HFF-Myc (cell line): ENCODE results near the gene TMEM25.
A peak's percentile ranks its signal among the peaks of the same experiment; 100 is the strongest.
"Not testable (repeated sequence)": the region's sequence is repeated elsewhere in the genome, so short reads cannot be mapped to it uniquely, and the experiment has no call there.

Source experiments
- DNase-seq: peaks from one replicate; pipeline ENCODE4 v3.0.0-alpha.2; 2011; ENCODE audit warnings: low read depth; ENCODE audit errors: extremely low read depth
- H3K4me3 ChIP-seq: replicated peaks from 2 replicates; pipeline ENCODE4 v1.5.1; 2011; ENCODE audit warnings: low read depth, mild to moderate bottlenecking, control low read depth, low read length
- CTCF ChIP-seq: IDR thresholded peaks from 2 replicates; pipeline ENCODE4 v1.5.1; 2012; ENCODE audit warnings: mild to moderate bottlenecking, low read depth, low read length, control low read depth; ENCODE audit errors: missing control alignments

Gene TMEM25

GRCh38 chr11:118530683-118531596 is at the start of gene TMEM25:
TMEM25 (plus strand) TSS chr11:118531192; CDS start chr11:118531802, 610 bp downstream.
- TF ChIP-seq CTCF = no peak
- no peak for DNase-seq
- peak within 1 kb of the TSS; percentile 63 for H3K4me3 ChIP-seq

- not testable (repeated sequence) for DNase-seq, H3K4me3 ChIP-seq
Observed at GRCh38 chr11:118481238-118481637, 49.8 kb upstream of the TMEM25 start.

- no peak for DNase-seq
- TF ChIP-seq CTCF = no peak
- H3K4me3 ChIP-seq = no peak overlapping the region
Observed at GRCh38 chr11:118484405-118484804, 46.6 kb upstream of the TMEM25 start.

- DNase-seq = no peak
- peak; percentile 16 for TF ChIP-seq CTCF
- no peak overlapping the region for H3K4me3 ChIP-seq
Observed at GRCh38 chr11:118485273-118485672, 45.7 kb upstream of the TMEM25 start.

GRCh38 chr11:118488480-118489109 is 42.4 kb upstream of the TMEM25 start:
- no peak overlapping the region for H3K4me3 ChIP-seq
- peak; percentile 52 for DNase-seq
- peak; percentile 86 for TF ChIP-seq CTCF

- no peak overlapping the region for H3K4me3 ChIP-seq
- no peak for TF ChIP-seq CTCF
- no peak for DNase-seq
Observed at GRCh38 chr11:118491041-118491440, 40.0 kb upstream of the TMEM25 start.

- peak; percentile 87 for DNase-seq
- TF ChIP-seq CTCF = no peak
- H3K4me3 ChIP-seq = no peak overlapping the region
Observed at GRCh38 chr11:118497831-118498230, 33.2 kb upstream of the TMEM25 start.
